Right lobe of liver (tissue), 6 donors: Measurements from ENCODE around the gene TEDC1. TPM values are rescaled to one million over a fixed set of nuclear protein-coding genes. Genes with fewer than 3 reads are reported as not detected.

ENCODE experiments used
- ATAC-seq, 4 donors: fragments of 200-7000 bp; cut with Tn5 transposase; one replicate each; pipeline ENCODE4 v1.9.1; 2020; ENCODE audit warnings: mild to moderate bottlenecking in 4 of 4, moderate library complexity in 4 of 4
- DNase-seq, 3 donors: peaks; one replicate each; pipeline ENCODE4 v3.0.0-alpha.2; 2020
- H3K27ac ChIP-seq, 3 donors: fragments of 200-600 bp; one replicate each; pipeline ENCODE4 v1.8.0; 2022
- H3K27me3 ChIP-seq, 2 donors: fragments of 200-600 bp; one replicate each; pipeline ENCODE4 v1.8.0; 2022
- H3K36me3 ChIP-seq, 4 donors: fragments of 200-600 bp; sonication (generic) in 1 of 4; one replicate each; pipeline versions ENCODE4 v1.5.1 to v1.8.0; 2017 to 2022; ENCODE audit warnings: control low read depth in 1 of 4
- H3K4me1 ChIP-seq, 4 donors: fragments of 200-600 bp; sonication (generic) in 1 of 4; one replicate each; pipeline versions ENCODE4 v1.5.1 to v1.8.0; 2017 to 2022; ENCODE audit warnings: control low read depth in 1 of 4
- H3K4me3 ChIP-seq, 3 donors: fragments of 200-600 bp; one replicate each; pipeline ENCODE4 v1.8.0; 2022
- H3K9me3 ChIP-seq, 4 donors: fragments of 200-600 bp; sonication (generic) in 1 of 4; one replicate each; pipeline versions ENCODE4 v1.5.1 to v1.8.0; 2017 to 2022; ENCODE audit warnings: control low read depth in 1 of 4
- POLR2A ChIP-seq: fragments of 450-650 bp; IDR thresholded peaks from one replicate; pipeline ENCODE4 v1.6.1; 2017; ENCODE audit warnings: antibody characterized with exemption, mild to moderate bottlenecking
- WGBS: methylation state at CpG from one replicate; pipeline ENCODE4 v1.1.6; 2018; ENCODE audit warnings: low coverage, low lambda C conversion rate; ENCODE audit not compliant: insufficient coverage; ENCODE audit errors: missing lambda C conversion rate; 5-methylcytosine and 5-hydroxymethylcytosine counted together
- intact Hi-C, 2 donors: fragments of 100-400 bp; cut with DNase I; formaldehyde crosslinking; loops; one replicate each; pipeline versions ENCODE4 v1.11.2 to v1.14.1; 2022
- total RNA-seq, 6 experiments: library from RNA; depleted of rRNA in 2 of 6; stranded (reverse); fragments of >200 nt in 2 of 6; fragmentation: NEBNext Ultra II Directional in 3 of 6; extraction: Animal tissue kit (Norgen Biotek cat#: 25700) in 3 of 6; gene quantifications; one replicate each; pipeline versions ENCODE4 v1.1.0 to v1.2.4, GENCODE V29; 2016 to 2023
- TF ChIP-seq, protein P1 (sequence below), 4 donors: fragments of 200-600 bp in 3 of 4; fragments of 450-650 bp in 1 of 4; IDR thresholded peaks; one replicate each; pipeline versions ENCODE4 v1.5.1 to v1.8.0; 2016 to 2022; ENCODE audit warnings: antibody characterized with exemption in 4 of 4, mild to moderate bottlenecking in 2 of 4
- donor health status: DM: no; HTN: yes; CAD: no.
- donor health status: DM: no; HTN: no; CAD: no.
- donor health status: DM: no; HTN: no; CAD: no.
- donor health status: DM: no; HTN: yes; CAD: no.
- donor health status: DM: no; HTN: yes; CAD: no.

TEDC1 gene
- total RNA-seq, 6 experiments from 2014 or later, result 2.2 to 8.1 (median 3.9) TPM

DNA sequence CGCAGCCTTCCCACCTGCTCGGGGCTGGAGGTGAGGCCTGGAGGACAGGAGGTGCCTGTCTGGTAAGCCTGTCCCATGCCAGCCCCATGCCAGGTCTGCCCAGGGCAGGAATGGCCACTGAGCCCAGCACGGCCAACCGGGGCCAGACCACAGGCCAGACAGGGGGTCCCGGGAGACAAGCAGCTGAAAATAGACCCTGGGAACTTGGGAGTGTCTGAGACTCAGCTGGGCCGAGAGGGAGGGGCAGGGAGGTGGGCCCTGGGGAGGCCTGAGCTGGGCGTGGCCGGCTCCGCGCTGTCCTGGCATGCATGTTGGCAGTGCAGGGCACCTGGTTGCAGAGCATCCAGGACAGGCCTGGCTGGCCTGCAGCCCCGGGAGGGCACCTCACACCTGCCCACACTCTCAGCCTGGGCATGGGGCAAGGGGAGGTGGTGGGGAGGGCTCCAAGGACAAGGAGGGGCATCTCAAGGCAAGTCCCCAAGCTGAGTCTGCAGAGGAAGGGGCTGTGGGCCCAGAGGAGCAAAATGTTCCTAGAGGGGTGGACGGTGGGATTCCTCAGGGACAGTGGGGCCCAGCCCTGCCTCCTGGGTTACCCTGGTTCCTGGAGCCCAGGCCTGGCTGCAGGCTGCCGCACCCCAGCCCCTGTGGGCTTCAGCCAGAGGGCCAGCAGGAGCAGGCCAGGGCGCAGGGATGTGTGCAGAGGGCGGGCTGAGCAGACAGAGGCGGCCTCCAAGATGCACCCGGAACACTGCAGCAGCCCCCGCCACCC is 7.6 kb upstream of the TEDC1 start:
- H3K36me3 ChIP-seq, result no peaks in the 10 kb centered on the region
- peaks cover 0 to 23% (median 10%) of the 10 kb centered on the region in 4 donors for H3K4me1 ChIP-seq
- no peak overlapping the region for H3K4me3 ChIP-seq
- no peaks in the 10 kb centered on the region for H3K9me3 ChIP-seq
- TF ChIP-seq, protein P1, sequence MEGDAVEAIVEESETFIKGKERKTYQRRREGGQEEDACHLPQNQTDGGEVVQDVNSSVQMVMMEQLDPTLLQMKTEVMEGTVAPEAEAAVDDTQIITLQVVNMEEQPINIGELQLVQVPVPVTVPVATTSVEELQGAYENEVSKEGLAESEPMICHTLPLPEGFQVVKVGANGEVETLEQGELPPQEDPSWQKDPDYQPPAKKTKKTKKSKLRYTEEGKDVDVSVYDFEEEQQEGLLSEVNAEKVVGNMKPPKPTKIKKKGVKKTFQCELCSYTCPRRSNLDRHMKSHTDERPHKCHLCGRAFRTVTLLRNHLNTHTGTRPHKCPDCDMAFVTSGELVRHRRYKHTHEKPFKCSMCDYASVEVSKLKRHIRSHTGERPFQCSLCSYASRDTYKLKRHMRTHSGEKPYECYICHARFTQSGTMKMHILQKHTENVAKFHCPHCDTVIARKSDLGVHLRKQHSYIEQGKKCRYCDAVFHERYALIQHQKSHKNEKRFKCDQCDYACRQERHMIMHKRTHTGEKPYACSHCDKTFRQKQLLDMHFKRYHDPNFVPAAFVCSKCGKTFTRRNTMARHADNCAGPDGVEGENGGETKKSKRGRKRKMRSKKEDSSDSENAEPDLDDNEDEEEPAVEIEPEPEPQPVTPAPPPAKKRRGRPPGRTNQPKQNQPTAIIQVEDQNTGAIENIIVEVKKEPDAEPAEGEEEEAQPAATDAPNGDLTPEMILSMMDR (IDR thresholded peaks at IDR 0.05), result no peak
- no peak for TF ChIP-seq POLR2A
- no peak for ATAC-seq
- no peak overlapping the region for H3K27ac ChIP-seq
- DNase-seq, result no peak
- intact Hi-C loops, result no loop called here
- no peaks in the 10 kb centered on the region for H3K27me3 ChIP-seq
- WGBS, result no CpG with 5 or more reads among the region's 18 CpGs

DNA sequence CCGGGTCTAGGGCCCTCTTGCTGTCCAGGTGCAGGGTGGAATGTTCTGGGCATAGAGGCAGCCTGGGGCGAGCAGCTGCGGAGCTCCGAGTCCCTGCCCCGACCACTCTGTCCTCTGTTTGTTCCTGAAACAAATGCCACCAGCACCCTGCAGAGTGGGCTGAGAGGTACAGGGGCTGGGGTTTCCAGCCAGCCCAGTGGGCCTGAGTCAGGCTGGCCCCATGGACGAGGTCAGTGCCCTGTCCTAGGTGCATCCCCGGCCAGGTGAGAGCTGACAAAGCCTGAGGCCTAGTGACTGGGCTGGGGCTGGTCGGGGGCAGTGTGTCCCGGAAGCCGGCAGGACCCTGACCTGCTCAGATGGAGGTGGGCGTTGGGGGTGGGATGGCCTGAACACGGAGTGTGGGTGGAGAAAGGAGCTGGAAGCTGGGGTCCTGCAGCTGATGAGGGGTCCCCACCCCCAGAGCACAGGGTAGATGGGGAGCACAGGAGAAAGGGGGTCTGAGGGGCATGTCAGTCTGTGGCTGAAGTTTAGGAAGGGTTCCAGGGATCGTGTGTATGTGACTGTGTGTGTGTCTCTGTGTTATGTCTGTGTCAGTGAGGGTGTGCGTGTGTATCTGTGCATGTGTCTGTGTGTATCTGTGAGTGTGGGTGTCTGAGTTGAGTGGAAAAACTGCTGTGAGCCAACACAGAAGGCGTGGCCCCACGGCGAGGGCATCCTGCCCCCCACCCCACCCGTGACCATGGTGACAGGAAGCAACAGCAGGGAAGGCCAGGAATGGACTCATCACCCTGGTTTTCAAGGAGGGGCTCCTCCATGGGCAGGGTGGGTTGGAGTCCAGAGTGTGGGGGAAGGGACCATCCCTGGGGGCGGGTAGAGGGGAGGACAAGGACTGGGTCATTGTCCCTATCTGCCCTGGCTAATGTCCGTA is 6.7 kb upstream of the TEDC1 start:
- Histone ChIP-seq H3K27me3 (no peaks in the 10 kb centered on the region), H3K4me1 (peaks cover 0 to 23% (median 10%) of the 10 kb centered on the region in 4 donors), H3K36me3 (no peaks in the 10 kb centered on the region), H3K9me3 (no peaks in the 10 kb centered on the region), H3K4me3 (no peak overlapping the region), H3K27ac (no peak overlapping the region)
- no peak for DNase-seq
- ATAC-seq, result no peak
- TF ChIP-seq POLR2A, result no peak
- TF ChIP-seq, protein P1 (IDR thresholded peaks at IDR 0.05), result no peak
- intact Hi-C loops, result no loop called here
- 50% methylated on average over 12 of the region's 20 CpGs for WGBS

DNA sequence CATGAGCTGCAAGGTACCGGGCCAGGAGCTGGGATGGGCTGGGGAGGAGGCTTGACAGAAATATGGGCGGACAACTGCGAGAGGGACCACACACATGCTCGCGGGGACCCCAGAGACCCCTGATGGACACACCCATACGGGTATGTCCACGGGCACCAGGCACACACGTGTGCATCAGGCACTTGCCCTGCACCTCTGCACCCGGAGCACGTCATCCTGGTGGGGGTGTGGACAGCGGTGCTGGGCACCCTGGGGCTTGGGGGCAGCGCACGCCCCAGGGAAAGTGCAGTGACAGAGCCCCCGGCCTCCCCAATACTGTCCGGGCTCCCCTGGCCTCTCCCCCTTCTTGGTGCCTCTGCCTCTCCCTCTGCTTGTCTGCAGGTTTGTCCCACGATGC is 6.1 kb upstream of the TEDC1 start:
- WGBS, result 70% methylated on average over 2 of the region's 16 CpGs
- ATAC-seq, result no peak
- peaks cover 0 to 26% (median 10%) of the 10 kb centered on the region in 4 donors for H3K4me1 ChIP-seq
- no peaks in the 10 kb centered on the region for H3K9me3 ChIP-seq
- H3K36me3 ChIP-seq, result no peaks in the 10 kb centered on the region
- DNase-seq, result no peak
- intact Hi-C loops, result loop anchor here in 1 of 2 donors (5.0 kb wide), 1 partner anchor 118 kb away; no protein-coding TSS in a partner anchor
- H3K27ac ChIP-seq, result no peak overlapping the region
- TF ChIP-seq, protein P1 (IDR thresholded peaks at IDR 0.05), result no peak
- no peak for TF ChIP-seq POLR2A
- no peaks in the 10 kb centered on the region for H3K27me3 ChIP-seq
- no peak overlapping the region for H3K4me3 ChIP-seq

DNA sequence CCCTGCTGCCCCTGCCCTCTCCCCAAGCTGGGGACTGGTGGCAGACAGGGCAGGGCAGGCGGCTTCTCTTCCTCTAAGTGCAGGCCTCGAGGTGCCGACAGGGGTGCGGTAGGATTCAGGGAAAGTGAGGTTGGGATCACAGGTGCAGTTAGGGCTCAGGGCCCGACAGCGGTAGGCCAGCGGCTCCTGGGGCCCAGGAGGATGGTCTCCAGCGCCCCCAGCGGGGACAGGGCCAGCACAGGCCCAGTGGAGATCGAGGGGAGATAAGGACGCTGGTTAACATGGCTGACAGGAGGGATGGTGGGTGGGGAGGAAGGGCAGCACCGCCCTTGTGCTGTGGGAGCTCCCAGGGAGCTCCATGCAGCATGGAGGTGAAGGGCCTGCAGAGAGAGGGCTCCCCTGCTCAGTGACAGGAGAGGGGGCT is 5.3 kb upstream of the TEDC1 start:
- 61% methylated on average over 4 of the region's 12 CpGs for WGBS
- DNase-seq, result no peak
- Histone ChIP-seq H3K27me3 (no peaks in the 10 kb centered on the region), H3K4me1 (peaks cover 0 to 25% (median 10%) of the 10 kb centered on the region in 4 donors), H3K4me3 (no peak overlapping the region), H3K36me3 (no peaks in the 10 kb centered on the region), H3K27ac (no peak overlapping the region), H3K9me3 (no peaks in the 10 kb centered on the region)
- TF ChIP-seq, protein P1 (IDR thresholded peaks at IDR 0.05), result peak in 3 of 4 donors; percentile 3 to 18 (median 4)
- no peak for TF ChIP-seq POLR2A
- no peak for ATAC-seq
- intact Hi-C loops, result loop anchor here in 1 of 2 donors (5.0 kb wide), 1 partner anchor 118 kb away; no protein-coding TSS in a partner anchor
